Measurements from ENCODE around the gene BMPER.

BMPER gene

DNA sequence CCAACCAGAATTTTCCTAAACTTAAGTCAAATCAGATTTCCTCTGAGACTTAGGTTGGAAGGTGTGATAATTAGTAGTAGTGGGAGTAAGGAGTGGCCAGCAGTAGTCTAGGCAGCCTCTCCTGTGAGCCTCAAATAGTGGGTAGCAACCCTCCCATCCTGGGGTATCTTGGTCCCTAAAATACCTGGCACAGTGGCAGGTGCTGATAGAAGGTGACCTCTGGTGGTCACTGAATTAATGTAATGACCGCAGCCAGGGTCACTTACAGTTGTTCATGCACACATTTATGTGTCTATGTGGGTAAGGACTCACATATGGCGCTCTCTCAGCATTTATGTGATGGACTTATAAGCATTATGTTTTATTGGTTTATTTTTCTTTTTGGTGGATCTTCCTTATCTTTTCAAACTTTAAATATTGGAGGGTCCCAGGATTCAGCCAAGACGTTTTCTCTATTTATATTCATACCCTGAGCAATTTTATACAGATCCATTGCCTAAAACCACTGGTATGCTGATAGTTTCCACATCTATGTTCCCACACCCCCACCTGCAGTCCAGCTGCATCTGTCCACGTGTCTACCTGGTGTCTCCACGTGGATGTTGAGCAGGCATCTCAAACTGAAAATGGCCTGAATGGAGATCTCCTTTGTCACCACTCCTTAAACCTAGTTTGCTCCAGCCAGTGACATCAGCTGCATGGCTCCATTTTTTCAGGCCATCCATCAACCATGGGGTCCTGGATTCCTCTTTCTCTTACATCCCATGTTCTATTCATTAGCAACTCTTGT lies 18.3 kb downstream of the BMPER start:
- no peak for DNase-seq

GRCh38 chr7:33926535-33926934 lies 21.2 kb downstream of the BMPER start:
- DNase-seq = no peak

DNA sequence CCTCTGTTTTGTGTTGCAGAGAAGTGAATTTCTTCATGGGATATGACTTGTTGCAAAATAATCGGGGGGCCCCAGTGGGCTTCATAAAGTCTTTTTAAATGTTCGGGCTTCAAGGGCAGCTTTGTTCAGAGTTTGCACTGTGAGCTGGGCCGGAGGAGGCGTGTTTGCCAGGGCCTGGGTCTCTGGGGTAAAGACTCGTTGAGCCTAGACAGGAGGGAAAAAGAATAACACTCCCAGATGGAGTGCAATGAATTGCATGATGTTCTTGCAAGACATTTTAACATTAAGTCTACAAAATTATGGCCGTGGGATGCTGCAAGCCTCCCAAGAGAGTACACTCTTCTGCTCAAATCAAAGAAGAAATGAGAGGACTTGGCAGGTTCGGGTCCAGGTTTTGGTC lies 23.6 kb downstream of the BMPER start:
- DNase-seq = no peak

DNA sequence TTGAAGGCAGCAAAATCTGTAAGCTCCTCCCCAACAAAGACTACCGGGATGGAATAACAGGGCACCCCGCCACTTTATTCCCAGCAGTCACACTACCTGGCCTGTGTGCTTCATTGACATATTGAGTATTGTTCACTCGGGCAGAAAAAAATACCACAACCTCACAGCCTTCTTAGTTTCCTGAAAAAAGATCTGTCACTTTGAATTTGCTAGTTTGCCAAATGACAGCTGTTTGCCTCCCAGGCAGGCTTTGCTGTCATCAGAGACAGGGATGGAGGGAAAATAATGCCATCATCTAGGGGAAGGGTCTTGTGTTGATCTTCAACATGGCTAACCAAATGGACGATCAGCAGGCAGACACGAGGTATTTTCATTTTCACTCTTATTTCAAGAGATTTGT lies 26.9 kb downstream of the BMPER start:
- DNase-seq = no peak

GRCh38 chr7:33932832-33933468 lies 27.6 kb downstream of the BMPER start:
- DNase-seq = peak; percentile 71

- no peak for DNase-seq
These were observed 28.4 kb downstream of the BMPER start for GRCh38 chr7:33933611-33934281.

- no peak for DNase-seq
These were observed 29.1 kb downstream of the BMPER start for GRCh38 chr7:33934391-33934790.

DNA sequence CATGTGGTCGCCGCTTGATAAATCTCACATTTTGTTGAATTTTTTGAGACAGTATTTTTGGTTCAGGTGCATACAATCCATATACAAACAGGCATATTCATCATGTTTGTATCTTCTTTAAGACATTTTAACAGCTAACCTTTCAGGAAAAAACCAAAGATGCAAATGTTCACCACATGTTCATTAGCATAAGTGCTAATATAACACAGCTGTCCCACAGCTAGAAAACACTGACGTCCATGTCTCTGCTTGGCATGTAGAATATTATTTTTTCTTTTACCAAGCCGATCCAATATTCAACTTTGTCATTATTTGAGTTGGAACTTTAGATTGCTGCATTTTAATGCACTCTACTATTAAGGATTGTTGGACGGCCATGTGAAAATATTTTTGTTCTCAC lies 31.2 kb downstream of the BMPER start:
- no peak for DNase-seq

GRCh38 chr7:33937871-33938270 lies 32.5 kb downstream of the BMPER start:
- DNase-seq = peak; percentile 20

DNA sequence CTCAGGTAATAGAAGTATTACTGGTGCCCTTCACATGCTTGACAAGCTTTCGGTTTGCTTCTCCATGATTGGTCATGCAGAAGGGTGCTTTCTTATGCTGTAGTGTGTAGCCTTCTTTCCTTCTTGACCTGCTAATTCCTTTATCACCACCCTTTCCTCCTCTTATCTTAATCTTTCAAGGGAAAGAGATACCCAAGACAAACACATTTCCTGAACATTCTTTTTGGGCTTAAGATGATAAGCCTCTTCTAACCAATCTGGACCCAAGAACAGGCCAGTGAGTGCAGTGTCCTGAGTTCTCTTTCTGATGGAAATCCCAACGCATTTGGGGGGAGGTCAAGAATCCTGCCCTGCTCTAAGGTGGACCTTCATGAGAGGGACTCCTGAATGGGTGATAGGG lies 33.8 kb downstream of the BMPER start:
- no peak for DNase-seq

DNA sequence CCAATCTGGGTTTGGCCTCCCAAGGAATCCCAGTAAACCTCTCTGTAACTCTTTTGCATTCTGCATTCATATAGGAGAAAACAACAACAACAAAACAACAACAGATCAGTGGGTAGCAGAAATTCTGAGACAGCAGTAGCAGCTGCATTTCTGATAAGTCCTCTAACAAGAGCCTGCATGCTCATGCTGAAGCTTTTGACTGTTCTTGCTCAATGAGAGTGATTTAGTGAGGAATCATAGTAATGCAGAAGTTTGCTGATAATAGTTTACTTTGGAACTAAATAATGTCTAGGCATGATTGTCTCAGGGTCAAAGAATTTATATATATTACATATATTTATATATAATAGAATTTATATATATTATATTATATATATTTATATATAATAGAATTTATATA lies 35.2 kb downstream of the BMPER start:
- DNase-seq = no peak

DNA sequence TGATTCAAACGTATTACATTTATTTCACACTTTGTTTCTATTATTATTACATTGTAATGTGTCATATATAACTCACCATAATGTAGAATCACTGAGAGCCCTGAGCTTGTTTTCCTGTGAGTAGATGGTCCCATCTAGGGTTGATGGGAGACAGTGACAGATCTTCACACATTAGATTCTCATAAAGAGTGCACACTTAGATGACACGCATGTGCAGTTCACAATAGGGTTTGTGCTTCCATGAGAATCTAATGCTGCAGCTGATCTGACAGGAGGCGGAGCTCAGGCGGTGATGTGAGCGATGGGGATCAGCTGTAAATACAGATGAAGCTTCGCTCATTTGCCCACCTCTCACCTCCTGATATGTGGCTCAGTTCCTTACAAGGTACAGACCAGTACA lies 36.1 kb downstream of the BMPER start:
- DNase-seq = no peak

GRCh38 chr7:33946094-33946699 lies 40.9 kb downstream of the BMPER start:
- no peak for DNase-seq

DNA sequence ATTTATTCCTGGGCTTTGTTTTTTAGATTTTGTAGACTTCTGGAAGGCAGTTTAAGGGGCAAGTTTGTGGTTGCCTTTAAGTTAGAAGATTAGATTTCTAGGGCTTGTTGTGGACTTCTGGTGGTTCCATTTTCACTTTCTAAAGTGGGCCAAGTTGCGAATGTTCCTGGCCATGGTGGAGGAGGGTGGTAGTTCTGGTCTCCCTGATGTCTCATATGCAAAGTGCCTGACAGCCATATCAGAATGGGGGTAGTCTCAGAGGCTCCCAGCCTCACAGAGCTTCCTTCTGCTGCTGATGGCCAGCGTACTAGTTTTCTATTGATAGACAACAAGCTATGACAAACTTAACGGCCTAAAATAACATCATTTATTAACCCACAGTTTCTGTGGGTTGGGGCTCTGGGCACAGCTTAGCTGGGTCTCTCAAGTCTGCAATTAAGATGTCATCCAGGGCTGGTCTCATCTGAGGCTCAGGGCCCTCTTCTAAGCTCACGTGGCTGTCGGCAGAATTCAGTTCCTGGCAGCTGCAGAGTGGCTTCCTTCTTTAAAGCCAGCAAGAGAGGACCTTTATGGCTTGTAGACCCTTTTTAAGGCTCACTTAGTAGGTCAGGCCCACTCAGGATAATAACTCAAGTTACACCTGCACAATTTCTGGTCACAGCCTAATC lies 44.8 kb downstream of the BMPER start:
- no peak for DNase-seq

GRCh38 chr7:33952824-33953223 lies 47.5 kb downstream of the BMPER start:
- DNase-seq = no peak

DNA sequence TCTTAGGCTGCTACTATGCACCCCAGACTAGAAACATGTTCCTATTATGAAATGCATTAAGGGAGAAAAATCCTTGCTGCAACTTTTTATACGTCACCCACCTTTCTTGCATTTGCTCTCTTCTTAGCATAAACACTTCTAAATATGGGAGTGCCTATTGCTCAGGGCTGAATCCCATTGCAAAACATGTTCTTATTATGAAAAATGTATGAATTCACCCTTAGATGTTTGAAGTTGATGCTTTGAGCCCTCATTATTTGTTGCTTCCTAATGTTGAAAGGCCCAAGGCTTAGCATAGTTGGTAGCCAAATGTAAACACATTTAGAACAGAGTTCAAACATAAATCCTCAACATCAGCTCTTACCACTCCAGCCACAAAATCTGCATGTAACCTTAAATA lies 52.8 kb downstream of the BMPER start:
- no peak for DNase-seq

- no peak for DNase-seq
These were observed 54.3 kb downstream of the BMPER start for GRCh38 chr7:33959676-33960075.

- DNase-seq = no peak
These were observed 56.6 kb downstream of the BMPER start for GRCh38 chr7:33961948-33962347.

GRCh38 chr7:33964417-33965182 lies 59.3 kb downstream of the BMPER start:
- no peak for DNase-seq

DNA sequence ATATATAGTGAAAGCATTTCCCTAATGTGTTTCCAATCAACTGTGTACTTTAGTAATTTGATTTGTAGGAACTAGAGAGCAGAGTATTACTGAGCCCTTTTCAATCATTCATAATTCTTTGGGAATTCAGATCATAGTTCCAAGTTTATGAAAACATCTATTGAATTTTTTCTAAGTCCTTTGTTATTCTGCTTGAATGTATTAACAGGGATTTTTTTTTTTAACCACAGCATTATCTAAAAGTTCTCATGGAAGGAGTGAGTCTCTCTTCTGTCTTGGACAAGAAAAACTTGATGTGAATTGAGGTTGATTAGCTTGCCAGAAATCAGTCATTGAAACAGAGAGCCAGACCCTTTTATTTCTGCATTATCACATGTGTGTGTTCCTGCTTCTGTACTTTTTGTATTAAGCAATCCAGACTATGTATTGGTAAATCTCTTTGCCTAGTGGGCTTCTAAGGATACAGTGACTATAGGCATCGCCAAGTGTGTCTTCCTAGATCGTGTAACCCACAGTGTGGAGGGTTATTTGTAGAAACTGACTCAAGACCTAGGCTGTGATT lies 59.9 kb downstream of the BMPER start:
- no peak for DNase-seq

DNA sequence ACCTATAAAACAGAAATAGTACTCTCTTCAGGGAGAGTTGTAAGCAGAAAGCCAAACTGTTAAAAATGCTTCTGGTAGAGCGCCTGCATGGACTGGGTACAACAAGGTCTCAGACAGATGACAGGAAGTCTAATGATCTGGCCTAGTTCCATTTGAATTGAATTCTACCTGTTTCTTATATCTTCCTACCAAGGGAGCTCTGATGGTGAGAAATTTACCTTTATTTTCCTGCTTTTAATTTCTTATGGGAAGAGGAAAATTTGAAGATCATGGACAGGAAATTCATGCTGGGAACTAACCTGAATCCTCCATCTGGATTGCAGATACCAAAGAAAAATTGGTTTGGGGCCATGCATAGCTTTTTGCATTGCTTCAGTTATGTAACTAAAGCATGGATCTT lies 63.3 kb downstream of the BMPER start:
- no peak for DNase-seq

DNA sequence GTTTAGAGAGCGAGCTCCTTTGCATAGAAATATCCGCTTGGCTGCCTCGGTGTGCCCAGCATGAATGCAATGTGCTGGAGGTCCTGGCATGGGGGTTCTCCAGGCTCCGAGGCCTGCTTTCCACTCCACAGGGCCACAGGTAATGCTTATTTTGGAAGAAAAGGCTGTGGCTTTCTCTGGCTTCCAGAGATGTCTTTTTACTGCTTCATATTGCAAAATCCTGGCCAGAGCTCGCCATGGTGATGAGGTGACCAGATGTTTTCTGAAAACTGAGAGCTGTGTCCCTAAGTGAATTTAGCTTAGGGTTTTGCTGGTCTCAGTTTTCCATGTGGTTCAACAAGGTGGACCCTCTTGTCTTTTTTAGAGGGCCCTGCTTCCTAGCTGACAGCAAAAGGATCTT lies 65.2 kb downstream of the BMPER start:
- DNase-seq = no peak

All from NCI-H345 (cell line).